Mesendoderm (in vitro differentiated cells): ENCODE data around the gene DOCK7.
"Not testable (repeated sequence)": the region's sequence is repeated elsewhere in the genome, so short reads cannot be mapped to it uniquely, and the experiment has no call there.

Experiments
- DNase-seq: peaks from one replicate; pipeline ENCODE4 v3.0.0; 2013
- H2AK5ac ChIP-seq: 2 replicates; pipeline ENCODE4 v1.6.1; 2013; ENCODE audit warnings: low read length, inconsistent platforms
- H2BK120ac ChIP-seq: 2 replicates; pipeline ENCODE4 v1.6.1; 2013; ENCODE audit warnings: low read depth, mild to moderate bottlenecking, low read length, moderate library complexity, mixed read lengths
- H2BK15ac ChIP-seq: replicated peaks from 2 replicates; pipeline ENCODE4 v1.6.1; 2013; ENCODE audit warnings: low read depth, mild to moderate bottlenecking, moderate library complexity
- H2BK5ac ChIP-seq: 2 replicates; pipeline ENCODE4 v1.6.1; 2013; ENCODE audit warnings: low read length, inconsistent platforms
- H3K18ac ChIP-seq: 2 replicates; pipeline ENCODE4 v1.6.1; 2013; ENCODE audit warnings: mild to moderate bottlenecking, low read length, mixed read lengths
- H3K23ac ChIP-seq: one replicate; pipeline ENCODE4 v1.6.1; 2013; ENCODE audit warnings: low read length
- H3K27ac ChIP-seq: 2 replicates; pipeline ENCODE4 v1.5.1; 2013; ENCODE audit warnings: low read depth, mild to moderate bottlenecking, inconsistent platforms, low read length, moderate library complexity
- H3K27me3 ChIP-seq: 2 replicates; pipeline ENCODE4 v1.6.1; 2013; ENCODE audit warnings: low read length, control low read depth, mild to moderate bottlenecking, inconsistent platforms; ENCODE audit not compliant: insufficient read depth, poor library complexity
- H3K36me3 ChIP-seq: 2 replicates; pipeline ENCODE4 v1.6.1; 2013; ENCODE audit warnings: low read length, inconsistent platforms; ENCODE audit not compliant: control insufficient read depth, insufficient read depth
- H3K4ac ChIP-seq: one replicate; pipeline ENCODE4 v1.6.1; 2013; ENCODE audit warnings: low read depth, mild to moderate bottlenecking, low read length, moderate library complexity
- H3K4me1 ChIP-seq: 2 replicates; pipeline ENCODE4 v1.6.1; 2013; ENCODE audit warnings: low read depth, low read length, inconsistent platforms; ENCODE audit not compliant: control insufficient read depth
- H3K4me2 ChIP-seq: 2 replicates; pipeline ENCODE4 v1.6.1; 2013; ENCODE audit warnings: low read length
- H3K4me3 ChIP-seq: 2 replicates; pipeline ENCODE4 v1.5.1; 2013; ENCODE audit warnings: mild to moderate bottlenecking, low read length
- H3K56ac ChIP-seq: one replicate; pipeline ENCODE4 v1.6.1; 2013; ENCODE audit warnings: low read length
- H3K79me1 ChIP-seq: 2 replicates; pipeline ENCODE4 v1.6.1; 2013; ENCODE audit warnings: low read length, inconsistent platforms
- H3K79me2 ChIP-seq: 2 replicates; pipeline ENCODE4 v1.6.1; 2013; ENCODE audit warnings: mild to moderate bottlenecking, low read length; ENCODE audit not compliant: control insufficient read depth, insufficient read depth
- H3K9ac ChIP-seq: 2 replicates; pipeline ENCODE4 v1.6.1; 2013; ENCODE audit warnings: low read length, inconsistent platforms
- H4K5ac ChIP-seq: one replicate; pipeline ENCODE4 v1.6.1; 2013; ENCODE audit warnings: low read length
- H4K8ac ChIP-seq: one replicate; pipeline ENCODE4 v1.6.1; 2013; ENCODE audit warnings: low read depth, mild to moderate bottlenecking, control low read depth, low read length, moderate library complexity
- WGBS: extraction: QIAGEN DNeasy Blood & Tissue Kit; methylation state at CpG from one replicate; pipeline ENCODE4 v1.1.7; 2013; ENCODE audit warnings: low lambda C conversion rate, missing lambda C conversion rate; ENCODE audit not compliant: insufficient coverage; ENCODE audit errors: extremely low coverage; 5-methylcytosine and 5-hydroxymethylcytosine counted together

DOCK7 gene

DNA sequence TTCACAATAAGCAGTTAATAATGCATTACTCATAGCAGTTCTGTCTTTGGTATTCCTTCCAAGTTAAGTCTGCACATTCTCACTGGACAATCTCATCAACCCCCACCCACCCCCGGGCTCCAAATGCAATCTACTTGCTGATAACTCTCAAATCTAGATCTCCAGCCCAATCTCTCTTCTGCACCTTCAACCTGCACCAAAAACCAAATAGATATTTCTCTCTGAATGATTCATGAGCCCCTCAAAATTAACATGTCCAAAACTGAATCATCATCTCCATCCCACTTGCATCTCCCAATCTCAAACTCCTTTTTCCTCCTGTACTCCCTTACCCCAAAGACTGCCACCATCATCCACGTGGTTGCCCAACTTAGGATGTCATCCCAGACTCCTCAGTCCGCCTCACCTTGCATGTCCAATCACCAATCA is 2.7 kb downstream of the DOCK7 start:
- peaks cover 5% of the 10 kb centered on the region for H3K79me2 ChIP-seq
- no peak overlapping the region for H2AK5ac ChIP-seq
- no peak overlapping the region for H2BK5ac ChIP-seq
- no CpG with 5 or more reads among the region's 3 CpGs for WGBS
- H3K56ac ChIP-seq: no peak overlapping the region
- H3K27ac ChIP-seq: no peak overlapping the region
- no peak overlapping the region for H3K23ac ChIP-seq
- peaks cover 4% of the 10 kb centered on the region for H3K79me1 ChIP-seq
- H2BK120ac ChIP-seq: no peak overlapping the region
- no peak overlapping the region for H2BK15ac ChIP-seq
- H3K4me2 ChIP-seq: no peak overlapping the region
- H4K8ac ChIP-seq: no peak overlapping the region
- DNase-seq: no peak
- no peak overlapping the region for H3K4ac ChIP-seq
- no peak overlapping the region for H3K4me3 ChIP-seq
- no peak overlapping the region for H4K5ac ChIP-seq
- H3K36me3 ChIP-seq: no peaks in the 10 kb centered on the region
- H3K27me3 ChIP-seq: no peaks in the 10 kb centered on the region
- no peak overlapping the region for H3K9ac ChIP-seq
- no peak overlapping the region for H3K18ac ChIP-seq
- peaks cover 4% of the 10 kb centered on the region for H3K4me1 ChIP-seq

DNA sequence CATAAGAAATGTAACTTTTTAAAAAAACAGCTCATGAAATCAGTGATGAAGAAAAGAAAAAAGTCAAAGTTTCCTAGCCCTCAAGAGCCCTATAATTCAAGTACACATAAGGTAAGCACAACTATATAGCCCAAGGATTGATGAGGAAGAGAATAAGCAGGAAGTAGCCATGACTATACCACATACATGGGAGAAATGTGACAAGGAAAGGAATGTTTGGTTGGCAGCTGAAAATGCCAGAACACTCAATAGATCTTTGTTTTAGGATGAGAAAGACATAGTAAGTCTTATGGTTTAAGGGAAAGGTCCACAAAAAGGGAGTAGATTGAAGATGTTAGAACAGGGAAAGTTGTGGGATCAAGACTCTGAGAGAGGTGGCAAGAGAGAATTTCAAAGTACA is 5.7 kb downstream of the DOCK7 start:
- Histone ChIP-seq H3K27ac (no peak overlapping the region), H2BK5ac (no peak overlapping the region), H3K4me1 (peaks cover 2% of the 10 kb centered on the region), H3K56ac (no peak overlapping the region), H3K4me3 (no peak overlapping the region), H3K4me2 (no peak overlapping the region), H2BK120ac (no peak overlapping the region), H2BK15ac (no peak overlapping the region), H3K23ac (peak overlapping the region; percentile 17), H3K27me3 (no peaks in the 10 kb centered on the region), H2AK5ac (no peak overlapping the region), H3K36me3 (no peaks in the 10 kb centered on the region), H3K9ac (no peak overlapping the region), H3K79me1 (peaks cover 4% of the 10 kb centered on the region), H4K8ac (no peak overlapping the region), H3K18ac (no peak overlapping the region), H3K79me2 (peaks cover 5% of the 10 kb centered on the region), H4K5ac (no peak overlapping the region), H3K4ac (no peak overlapping the region)
- DNase-seq: peak; percentile 34

DNA sequence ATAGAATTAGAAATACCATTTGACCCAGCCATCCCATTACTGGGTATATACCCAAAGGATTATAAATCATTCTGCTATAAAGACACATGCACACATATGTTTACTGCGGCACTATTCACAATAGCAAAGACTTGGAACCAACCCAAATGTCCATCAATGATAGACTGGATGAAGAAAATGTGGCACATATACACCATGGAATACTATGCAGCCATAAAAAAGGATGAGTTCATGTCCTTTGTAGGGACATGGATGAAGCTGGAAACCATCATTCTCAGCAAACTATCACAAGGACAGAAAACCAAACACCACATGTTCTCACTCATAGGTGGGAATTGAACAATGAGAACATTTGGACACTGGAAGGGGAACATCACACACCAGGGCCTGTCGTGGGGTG is 7.2 kb downstream of the DOCK7 start:
- H3K9ac ChIP-seq, H3K4me2 ChIP-seq, H3K56ac ChIP-seq, H3K27ac ChIP-seq, H3K23ac ChIP-seq, H4K5ac ChIP-seq, DNase-seq, H2BK5ac ChIP-seq, H3K4ac ChIP-seq, H3K4me3 ChIP-seq, H3K79me2 ChIP-seq, H2AK5ac ChIP-seq, H3K36me3 ChIP-seq, H2BK120ac ChIP-seq, H3K4me1 ChIP-seq, H3K27me3 ChIP-seq, H3K79me1 ChIP-seq, H2BK15ac ChIP-seq, H4K8ac ChIP-seq, H3K18ac ChIP-seq: not testable (repeated sequence)
- no CpG with 5 or more reads among the region's 2 CpGs for WGBS

DNA sequence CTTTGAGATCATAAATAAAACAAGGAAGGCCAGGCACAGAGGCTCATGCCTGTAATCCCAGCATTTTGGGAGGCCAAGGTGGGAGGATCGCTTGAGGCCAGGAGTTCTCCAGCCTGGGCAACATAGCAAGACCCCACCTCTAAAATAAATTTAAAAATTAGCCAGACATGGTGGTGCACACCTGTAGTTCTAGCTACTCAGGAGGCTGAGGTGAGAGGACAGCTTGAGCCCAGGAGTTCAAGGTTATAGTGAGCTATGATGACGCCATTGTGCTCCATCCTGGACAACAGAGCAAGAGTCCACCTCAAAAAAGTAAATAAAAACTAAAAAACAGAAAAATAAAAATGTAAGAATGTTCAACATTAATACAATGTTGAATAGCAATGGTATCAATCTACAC is 10.4 kb downstream of the DOCK7 start:
- not testable (repeated sequence) for H3K4ac ChIP-seq, DNase-seq, H3K9ac ChIP-seq, H2BK15ac ChIP-seq, H3K36me3 ChIP-seq, H3K18ac ChIP-seq, H2BK5ac ChIP-seq, H3K79me2 ChIP-seq, H3K27me3 ChIP-seq, H4K8ac ChIP-seq, H3K4me2 ChIP-seq, H3K27ac ChIP-seq, H3K23ac ChIP-seq, H3K56ac ChIP-seq, H3K79me1 ChIP-seq, H4K5ac ChIP-seq, H3K4me1 ChIP-seq, H3K4me3 ChIP-seq, H2AK5ac ChIP-seq, H2BK120ac ChIP-seq
- WGBS: no CpG with 5 or more reads among the region's 2 CpGs

DNA sequence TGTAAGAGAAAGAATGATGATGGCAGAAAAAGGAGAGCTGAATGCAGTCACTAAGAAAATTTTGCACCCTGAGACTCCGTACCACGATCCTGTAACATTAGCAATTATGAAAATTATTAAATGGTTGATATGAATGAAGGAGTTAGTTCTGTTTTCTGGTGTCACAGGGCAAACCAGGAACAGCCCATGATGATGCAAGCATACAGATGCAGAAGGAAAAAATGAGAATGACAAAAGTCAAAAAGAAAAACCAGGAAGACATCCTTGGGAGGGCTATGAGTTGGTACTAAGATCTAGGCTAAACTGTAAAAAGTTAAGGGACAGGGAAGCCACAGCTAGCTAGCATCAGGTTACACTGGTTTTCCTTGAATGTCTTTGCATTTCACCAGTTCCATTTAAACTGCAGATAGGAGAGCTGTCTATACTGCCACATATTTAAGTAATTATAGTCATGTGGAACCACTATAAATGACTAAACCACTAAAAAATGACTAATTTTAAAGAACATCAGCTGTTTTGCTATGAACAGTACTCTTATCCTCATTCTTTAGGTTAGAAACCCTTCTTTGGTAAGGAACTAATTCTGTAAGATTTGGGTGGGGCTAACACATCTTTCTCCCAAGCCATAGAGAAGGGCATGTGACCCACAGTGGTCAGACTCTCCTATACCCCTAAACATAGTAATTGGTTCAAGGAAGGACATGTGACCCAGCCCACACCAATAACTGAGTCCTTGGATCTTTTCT is 11.4 kb downstream of the DOCK7 start:
- Histone ChIP-seq H3K23ac (no peak overlapping the region), H3K27ac (no peak overlapping the region)
- no peak for DNase-seq

DNA sequence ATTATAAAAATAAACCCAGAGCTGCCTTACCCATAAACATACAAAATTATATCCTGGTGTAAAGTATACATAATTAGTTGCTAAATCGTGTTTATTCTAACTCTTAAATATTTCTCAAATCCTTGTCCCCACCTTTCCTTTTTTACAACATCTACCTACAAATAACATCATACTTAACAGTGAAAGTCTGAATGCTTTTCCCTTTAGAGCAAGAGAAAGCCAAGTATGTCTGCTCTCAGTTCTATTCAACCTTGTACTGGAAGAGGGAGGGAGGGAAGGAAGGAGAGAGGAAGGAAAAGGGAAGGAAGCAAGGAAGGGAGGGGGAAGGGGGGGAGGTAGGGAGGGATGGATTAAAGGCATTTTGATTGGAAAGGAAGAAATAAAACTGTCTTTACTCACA is 14.6 kb downstream of the DOCK7 start:
- Histone ChIP-seq H3K4me1 (no peaks in the 10 kb centered on the region), H3K27me3 (no peaks in the 10 kb centered on the region), H2BK120ac (no peak overlapping the region), H2BK15ac (no peak overlapping the region), H2AK5ac (no peak overlapping the region), H3K23ac (no peak overlapping the region), H3K79me2 (peaks cover 4% of the 10 kb centered on the region), H3K4ac (no peak overlapping the region), H3K18ac (no peak overlapping the region), H3K4me2 (no peak overlapping the region), H4K8ac (no peak overlapping the region), H2BK5ac (no peak overlapping the region), H3K56ac (no peak overlapping the region), H4K5ac (no peak overlapping the region), H3K79me1 (peaks cover 3% of the 10 kb centered on the region), H3K9ac (no peak overlapping the region), H3K4me3 (no peak overlapping the region), H3K36me3 (no peaks in the 10 kb centered on the region), H3K27ac (no peak overlapping the region)
- no peak for DNase-seq
- 100% methylated on average over 1 of the region's 1 CpG for WGBS

More for the DNA sequence above, 11.4 kb downstream of the DOCK7 start:
- Histone ChIP-seq H4K8ac (no peak overlapping the region), H3K18ac (no peak overlapping the region), H3K56ac (no peak overlapping the region), H3K79me2 (peaks cover 4% of the 10 kb centered on the region), H3K4me1 (no peaks in the 10 kb centered on the region), H3K4ac (no peak overlapping the region), H3K4me3 (no peak overlapping the region), H3K9ac (no peak overlapping the region), H2BK5ac (no peak overlapping the region), H3K27me3 (no peaks in the 10 kb centered on the region), H4K5ac (no peak overlapping the region), H3K79me1 (peaks cover 3% of the 10 kb centered on the region), H3K36me3 (no peaks in the 10 kb centered on the region), H2BK15ac (no peak overlapping the region), H2AK5ac (no peak overlapping the region), H3K4me2 (no peak overlapping the region), H2BK120ac (no peak overlapping the region)
- WGBS: no CpG with 5 or more reads among the region's 2 CpGs
